ENCODE measurements around the gene NOS1.

- TF ChIP-seq, protein P1, sequence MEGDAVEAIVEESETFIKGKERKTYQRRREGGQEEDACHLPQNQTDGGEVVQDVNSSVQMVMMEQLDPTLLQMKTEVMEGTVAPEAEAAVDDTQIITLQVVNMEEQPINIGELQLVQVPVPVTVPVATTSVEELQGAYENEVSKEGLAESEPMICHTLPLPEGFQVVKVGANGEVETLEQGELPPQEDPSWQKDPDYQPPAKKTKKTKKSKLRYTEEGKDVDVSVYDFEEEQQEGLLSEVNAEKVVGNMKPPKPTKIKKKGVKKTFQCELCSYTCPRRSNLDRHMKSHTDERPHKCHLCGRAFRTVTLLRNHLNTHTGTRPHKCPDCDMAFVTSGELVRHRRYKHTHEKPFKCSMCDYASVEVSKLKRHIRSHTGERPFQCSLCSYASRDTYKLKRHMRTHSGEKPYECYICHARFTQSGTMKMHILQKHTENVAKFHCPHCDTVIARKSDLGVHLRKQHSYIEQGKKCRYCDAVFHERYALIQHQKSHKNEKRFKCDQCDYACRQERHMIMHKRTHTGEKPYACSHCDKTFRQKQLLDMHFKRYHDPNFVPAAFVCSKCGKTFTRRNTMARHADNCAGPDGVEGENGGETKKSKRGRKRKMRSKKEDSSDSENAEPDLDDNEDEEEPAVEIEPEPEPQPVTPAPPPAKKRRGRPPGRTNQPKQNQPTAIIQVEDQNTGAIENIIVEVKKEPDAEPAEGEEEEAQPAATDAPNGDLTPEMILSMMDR (IDR thresholded peaks at IDR 0.05), result no peak
- no peak for TF ChIP-seq POLR2AphosphoS5 (IDR thresholded peaks at IDR 0.05)
- no peak for TF ChIP-seq EP300 (IDR thresholded peaks at IDR 0.05)
Measured at GRCh38 chr12:117241697-117242096, 119.7 kb downstream of the NOS1 start.

Data from suprapubic skin (tissue), 4 donors.